T-cell (primary cell): ENCODE results near the gene SPEF1. TPM values are rescaled to one million over a fixed set of nuclear protein-coding genes. Genes with fewer than 3 reads are reported as not detected.
A peak's percentile ranks its signal among the peaks of the same experiment; 100 is the strongest.

Experiments
- ATAC-seq, 4 experiments: fragments of 200-7000 bp in 3 of 4; fragments of 150-1000 bp in 1 of 4; cut with Tn5 transposase; replicated peaks in 1 of 4; 1 replicate in 3 of 4; 2 replicates in 1 of 4; pipeline ENCODE4 v1.10.0; 2021; ENCODE audit warnings: moderate library complexity in 3 of 4, mild to moderate bottlenecking in 2 of 4, moderate number of reproducible peaks in 1 of 4
- CTCF ChIA-PET, 2 donors: fragments of 300-600 bp; sonication (Branson Sonifier 250); formaldehyde crosslinking; loops; one replicate each; lab custom pipeline; 2022; ENCODE audit warnings: antibody characterized with exemption in 2 of 2; lab: Charles Lee
- POLR2A ChIA-PET, 2 donors: fragments of 300-600 bp; sonication (Branson Sonifier 250); formaldehyde crosslinking; loops; one replicate each; lab custom pipeline; 2022; ENCODE audit warnings: antibody characterized with exemption in 2 of 2; lab: Charles Lee
- DNase-seq, 35 experiments: peaks; one replicate each; pipeline versions ENCODE4 v3.0.0 to v3.0.0-alpha.2; 2013 to 2023
- H3K27ac ChIP-seq: one replicate; pipeline ENCODE4 v1.5.1; 2013; ENCODE audit warnings: low read length
- H3K27me3 ChIP-seq, 2 experiments: replicated peaks in 1 of 2; 1 replicate in 1 of 2; 2 replicates in 1 of 2; pipeline versions ENCODE4 v1.6.1 to v1.7.0; 2013; ENCODE audit warnings: low read length in 1 of 2, mixed read lengths in 1 of 2; ENCODE audit not compliant: control insufficient read depth in 2 of 2, insufficient read depth in 2 of 2; ENCODE audit errors: extremely low read depth in 1 of 2
- H3K36me3 ChIP-seq, 2 donors: 1 replicate in 1 of 2; 2 replicates in 1 of 2; pipeline versions ENCODE4 v1.6.1 to v1.7.0; 2013; ENCODE audit warnings: low read length in 1 of 2; ENCODE audit not compliant: control insufficient read depth in 2 of 2, insufficient read depth in 1 of 2; ENCODE audit errors: extremely low read depth in 1 of 2
- H3K4me1 ChIP-seq, 2 experiments: 1 replicate in 1 of 2; 2 replicates in 1 of 2; pipeline versions ENCODE4 v1.6.1 to v1.7.0; 2013; ENCODE audit warnings: low read length in 2 of 2, mixed read lengths in 1 of 2; ENCODE audit not compliant: insufficient read depth in 2 of 2, control insufficient read depth in 1 of 2; ENCODE audit errors: extremely low read depth in 1 of 2
- H3K4me3 ChIP-seq, 2 donors: 1 replicate in 1 of 2; 2 replicates in 1 of 2; pipeline versions ENCODE4 v1.5.1 to v1.7.0; 2013; ENCODE audit warnings: mild to moderate bottlenecking in 2 of 2, low read length in 1 of 2, moderate library complexity in 1 of 2; ENCODE audit not compliant: control insufficient read depth in 1 of 2; ENCODE audit errors: extremely low read depth in 1 of 2
- H3K9me3 ChIP-seq: 2 replicates; pipeline ENCODE4 v1.7.0; 2013
- H3K27ac Mint-ChIP-seq, 2 donors: one replicate each; pipeline ENCODE4 v1.8.0; 2020 to 2021; ENCODE audit warnings: mild to moderate bottlenecking in 2 of 2, mixed read lengths in 2 of 2
- H3K27me3 Mint-ChIP-seq, 2 donors: one replicate each; pipeline ENCODE4 v1.8.0; 2021 to 2022; ENCODE audit warnings: mixed read lengths in 2 of 2
- H3K36me3 Mint-ChIP-seq: one replicate; pipeline ENCODE4 v1.8.0; 2021; ENCODE audit warnings: mixed read lengths
- H3K4me1 Mint-ChIP-seq, 3 donors: one replicate each; pipeline ENCODE4 v1.8.0; 2020 to 2022; ENCODE audit warnings: mixed read lengths in 3 of 3, mild to moderate bottlenecking in 1 of 3
- H3K4me3 Mint-ChIP-seq, 3 donors: one replicate each; pipeline ENCODE4 v1.8.0; 2020 to 2022; ENCODE audit warnings: mild to moderate bottlenecking in 3 of 3, mixed read lengths in 3 of 3, moderate library complexity in 3 of 3
- H3K9me3 Mint-ChIP-seq, 3 donors: one replicate each; pipeline ENCODE4 v1.8.0; 2020 to 2022; ENCODE audit warnings: mixed read lengths in 3 of 3
- WGBS: methylation state at CpG from one replicate; pipeline ENCODE4 v1.1.5; 2013; ENCODE audit warnings: missing lambda C conversion rate; ENCODE audit not compliant: insufficient coverage; 5-methylcytosine and 5-hydroxymethylcytosine counted together
- total RNA-seq, 35 experiments: library from RNA in 6 of 35; stranded (reverse) in 6 of 35; fragments of 120-200 nt in 1 of 35; gene quantifications; one replicate each; pipeline versions ENCODE4 v1.2.1 to v1.2.4 and lab custom pipeline; 2013 to 2026

The SPEF1 gene
- total RNA-seq, 5 donors from 2014 or later (not counting 1 experiment from before 2014, with no cell fraction given): 0.16 TPM; not detected in 4

DNA sequence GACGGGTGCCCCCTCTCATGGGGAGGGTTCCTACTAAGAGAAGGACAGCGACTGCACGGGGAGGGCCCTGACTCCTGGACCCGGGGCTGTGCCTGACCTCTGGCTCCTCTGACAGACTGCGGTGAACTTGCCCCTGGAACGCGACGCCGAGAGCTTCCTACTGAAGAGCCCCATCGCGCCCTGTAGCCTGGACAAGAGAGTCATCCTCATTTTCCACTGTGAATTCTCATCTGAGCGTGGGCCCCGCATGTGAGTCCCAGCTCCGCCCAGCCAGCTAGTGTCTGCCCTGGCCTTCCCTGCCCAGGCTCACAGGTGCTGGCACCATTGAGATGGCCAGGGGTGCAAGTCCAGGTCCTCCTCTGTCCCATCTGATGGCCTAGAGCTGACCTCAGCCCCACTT, 22.0 kb upstream of the SPEF1 start:
- Histone ChIP-seq H3K4me3 (no peak overlapping the region), H3K27me3 (no peaks in the 10 kb centered on the region), H3K36me3 (peaks cover 33 to 77% of the 10 kb centered on the region in 2 donors), H3K9me3 (no peaks in the 10 kb centered on the region), H3K27ac (peak overlapping the region; percentile 78), H3K4me1 (peaks cover 34 to 95% of the 10 kb centered on the region in 2 experiments)
- peaks cover 77 to 92% (median 80%) of the 10 kb centered on the region in 3 donors for H3K4me1 Mint-ChIP-seq
- peaks cover 73% of the 10 kb centered on the region for H3K36me3 Mint-ChIP-seq
- H3K9me3 Mint-ChIP-seq: no peaks in the 10 kb centered on the region
- peak overlapping the region; percentile 99 to 100 for H3K27ac Mint-ChIP-seq
- DNase-seq (no peak), ATAC-seq (no peak)
- POLR2A ChIA-PET: no interaction called here
- H3K27me3 Mint-ChIP-seq: no peaks in the 10 kb centered on the region
- 95% methylated on average over 14 of the region's 14 CpGs for WGBS
- H3K4me3 Mint-ChIP-seq: peak overlapping the region in 1 of 3 donors; percentile 62
- CTCF ChIA-PET: no interaction called here

DNA sequence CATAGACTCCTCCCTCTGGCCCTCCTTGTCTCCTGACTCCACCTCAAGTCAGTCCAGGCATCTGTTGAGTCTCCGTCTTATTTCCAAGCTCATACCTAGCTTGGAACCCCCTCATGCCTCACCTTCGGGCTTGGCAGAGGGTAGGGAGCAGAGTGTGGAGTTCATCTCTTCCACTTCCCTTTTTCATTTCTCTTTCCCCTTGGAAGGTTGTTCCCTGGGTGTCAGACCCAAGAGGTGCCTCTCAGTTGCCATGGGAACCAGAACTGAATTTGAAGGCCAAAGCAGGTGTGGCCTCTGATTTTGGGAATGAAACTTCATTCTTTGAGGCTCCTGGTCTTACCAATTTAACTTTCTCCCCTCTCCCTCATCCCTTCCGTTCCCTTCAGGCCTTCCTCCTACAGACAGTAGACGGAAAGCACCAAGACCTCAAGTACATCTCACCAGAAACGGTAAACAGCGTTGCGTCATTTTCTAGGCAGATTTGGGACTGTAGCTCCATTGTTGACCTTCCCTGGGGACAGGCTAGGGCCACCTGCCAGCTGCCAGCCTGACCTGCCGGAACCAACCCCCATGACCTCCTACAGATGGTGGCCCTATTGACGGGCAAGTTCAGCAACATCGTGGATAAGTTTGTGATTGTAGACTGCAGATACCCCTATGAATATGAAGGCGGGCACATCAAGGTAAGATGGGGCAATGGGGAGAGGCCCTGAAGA, 21.4 kb upstream of the SPEF1 start:
- 98% methylated on average over 6 of the region's 11 CpGs for WGBS
- H3K27me3 ChIP-seq: no peaks in the 10 kb centered on the region
- no peak for DNase-seq
- no peak overlapping the region for H3K4me3 ChIP-seq
- Mint-ChIP-seq H3K4me1 (peaks cover 77 to 92% (median 80%) of the 10 kb centered on the region in 3 donors), H3K4me3 (peak overlapping the region in 1 of 3 donors; percentile 62), H3K27ac (peak overlapping the region; percentile 99 to 100), H3K27me3 (no peaks in the 10 kb centered on the region), H3K36me3 (peaks cover 79% of the 10 kb centered on the region), H3K9me3 (no peaks in the 10 kb centered on the region)
- CTCF ChIA-PET: interaction anchor here in 1 of 2 donors (0.6 kb wide), 1 partner anchor 1175 kb away, joined by 3 read pairs; no protein-coding TSS in a partner anchor
- ATAC-seq: no peak
- H3K27ac ChIP-seq: peak overlapping the region; percentile 78
- peaks cover 33 to 95% of the 10 kb centered on the region in 2 experiments for H3K4me1 ChIP-seq
- POLR2A ChIA-PET: no interaction called here
- no peaks in the 10 kb centered on the region for H3K9me3 ChIP-seq
- peaks cover 36 to 79% of the 10 kb centered on the region in 2 donors for H3K36me3 ChIP-seq

DNA sequence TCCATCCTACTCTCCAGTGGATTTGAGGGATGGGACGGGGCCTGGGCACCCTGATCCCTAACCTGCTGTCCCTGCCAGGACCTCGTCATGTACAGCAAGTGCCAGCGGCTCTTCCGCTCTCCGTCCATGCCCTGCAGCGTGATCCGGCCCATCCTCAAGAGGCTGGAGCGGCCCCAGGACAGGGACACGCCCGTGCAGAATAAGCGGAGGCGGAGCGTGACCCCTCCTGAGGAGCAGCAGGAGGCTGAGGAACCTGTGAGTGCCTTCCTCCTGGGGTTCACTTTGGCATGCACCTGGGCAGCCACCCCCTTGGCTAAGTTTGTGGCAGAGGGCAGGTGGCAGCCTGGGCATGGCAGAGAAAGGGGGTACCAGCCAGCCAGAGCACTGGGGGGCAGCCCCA, 20.6 kb upstream of the SPEF1 start:
- Mint-ChIP-seq H3K27me3 (no peaks in the 10 kb centered on the region), H3K9me3 (no peaks in the 10 kb centered on the region), H3K36me3 (peaks cover 82% of the 10 kb centered on the region), H3K4me1 (peaks cover 74 to 88% (median 78%) of the 10 kb centered on the region in 3 donors), H3K27ac (peak overlapping the region; percentile 99 to 100), H3K4me3 (peak overlapping the region in 1 of 3 donors; percentile 62)
- H3K9me3 ChIP-seq: no peaks in the 10 kb centered on the region
- ATAC-seq (no peak), DNase-seq (no peak)
- peaks cover 31 to 95% of the 10 kb centered on the region in 2 experiments for H3K4me1 ChIP-seq
- H3K36me3 ChIP-seq: peaks cover 36 to 79% of the 10 kb centered on the region in 2 donors
- ChIA-PET CTCF (interaction anchor here in 1 of 2 donors (0.6 kb wide), 2 partner anchors 10 to 1176 kb away, joined by 3 read pairs; no protein-coding TSS in a partner anchor), POLR2A (no interaction called here)
- no peaks in the 10 kb centered on the region for H3K27me3 ChIP-seq
- H3K4me3 ChIP-seq: no peak overlapping the region
- WGBS: 96% methylated on average over 13 of the region's 13 CpGs
- H3K27ac ChIP-seq: peak overlapping the region; percentile 78

DNA sequence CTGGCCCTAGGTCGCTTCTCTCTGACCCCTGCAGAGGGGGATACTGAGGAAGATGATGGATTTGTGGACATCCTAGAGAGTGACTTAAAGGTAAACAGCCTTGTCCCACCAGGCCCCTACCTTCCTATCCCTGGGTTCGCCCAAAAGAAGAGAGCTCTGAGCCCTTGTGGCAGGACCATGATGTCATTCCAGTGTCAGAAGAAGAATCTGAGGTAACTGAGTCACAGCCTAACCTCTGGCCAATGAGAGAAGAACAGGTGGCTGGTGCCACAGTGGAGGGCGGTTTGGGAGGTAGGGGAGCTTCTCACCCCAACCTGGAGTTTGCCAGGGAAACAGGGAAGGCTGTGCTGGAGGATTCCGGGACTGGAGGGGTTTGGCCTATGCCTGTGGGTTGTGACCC, 20.1 kb upstream of the SPEF1 start:
- Mint-ChIP-seq H3K27me3 (no peaks in the 10 kb centered on the region), H3K36me3 (peaks cover 83% of the 10 kb centered on the region), H3K4me1 (peaks cover 70 to 85% (median 77%) of the 10 kb centered on the region in 3 donors), H3K27ac (peak overlapping the region; percentile 99 to 100), H3K4me3 (no peak overlapping the region), H3K9me3 (no peaks in the 10 kb centered on the region)
- ATAC-seq (no peak), DNase-seq (no peak)
- Histone ChIP-seq H3K27ac (peak overlapping the region; percentile 78), H3K4me3 (no peak overlapping the region), H3K9me3 (no peaks in the 10 kb centered on the region), H3K4me1 (peaks cover 31 to 93% of the 10 kb centered on the region in 2 experiments), H3K27me3 (no peaks in the 10 kb centered on the region), H3K36me3 (peaks cover 36 to 78% of the 10 kb centered on the region in 2 donors)
- POLR2A ChIA-PET: no interaction called here
- CTCF ChIA-PET: interaction anchor here in 1 of 2 donors (0.6 kb wide), 1 partner anchor 9 kb away, joined by 3 read pairs; no protein-coding TSS in a partner anchor
- 100% methylated on average over 2 of the region's 4 CpGs for WGBS

DNA sequence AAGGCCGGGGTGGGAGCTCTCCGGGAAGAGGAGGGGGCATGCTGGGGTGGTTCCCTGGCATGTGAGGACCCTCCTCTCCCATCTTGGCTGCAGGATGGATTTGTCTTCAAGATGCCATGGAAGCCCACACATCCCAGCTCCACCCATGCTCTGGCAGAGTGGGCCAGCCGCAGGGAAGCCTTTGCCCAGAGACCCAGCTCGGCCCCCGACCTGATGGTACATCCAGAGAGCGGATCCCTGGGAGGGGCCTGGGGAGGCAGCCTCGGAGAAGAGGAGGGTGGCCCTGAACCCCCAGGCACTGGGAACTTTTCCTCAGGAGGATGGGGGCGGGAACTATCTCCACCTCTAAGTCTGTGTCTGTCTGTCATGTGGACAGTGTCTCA, 19.6 kb upstream of the SPEF1 start:
- Histone ChIP-seq H3K4me1 (peaks cover 31 to 89% of the 10 kb centered on the region in 2 experiments), H3K36me3 (peaks cover 36 to 73% of the 10 kb centered on the region in 2 donors), H3K4me3 (no peak overlapping the region), H3K27ac (peak overlapping the region; percentile 78), H3K27me3 (no peaks in the 10 kb centered on the region), H3K9me3 (no peaks in the 10 kb centered on the region)
- no peak for ATAC-seq
- no peak for DNase-seq
- WGBS: 95% methylated on average over 8 of the region's 8 CpGs
- Mint-ChIP-seq H3K27ac (peak overlapping the region; percentile 99 to 100), H3K4me3 (peak overlapping the region in 1 of 3 donors; percentile 99), H3K4me1 (peaks cover 68 to 83% (median 77%) of the 10 kb centered on the region in 3 donors), H3K9me3 (no peaks in the 10 kb centered on the region), H3K27me3 (no peaks in the 10 kb centered on the region), H3K36me3 (peaks cover 79% of the 10 kb centered on the region)
- CTCF ChIA-PET: interaction anchor here in 1 of 2 donors (0.5 kb wide), 1 partner anchor 16 kb away, joined by 4 read pairs; no protein-coding TSS in a partner anchor
- POLR2A ChIA-PET: no interaction called here

DNA sequence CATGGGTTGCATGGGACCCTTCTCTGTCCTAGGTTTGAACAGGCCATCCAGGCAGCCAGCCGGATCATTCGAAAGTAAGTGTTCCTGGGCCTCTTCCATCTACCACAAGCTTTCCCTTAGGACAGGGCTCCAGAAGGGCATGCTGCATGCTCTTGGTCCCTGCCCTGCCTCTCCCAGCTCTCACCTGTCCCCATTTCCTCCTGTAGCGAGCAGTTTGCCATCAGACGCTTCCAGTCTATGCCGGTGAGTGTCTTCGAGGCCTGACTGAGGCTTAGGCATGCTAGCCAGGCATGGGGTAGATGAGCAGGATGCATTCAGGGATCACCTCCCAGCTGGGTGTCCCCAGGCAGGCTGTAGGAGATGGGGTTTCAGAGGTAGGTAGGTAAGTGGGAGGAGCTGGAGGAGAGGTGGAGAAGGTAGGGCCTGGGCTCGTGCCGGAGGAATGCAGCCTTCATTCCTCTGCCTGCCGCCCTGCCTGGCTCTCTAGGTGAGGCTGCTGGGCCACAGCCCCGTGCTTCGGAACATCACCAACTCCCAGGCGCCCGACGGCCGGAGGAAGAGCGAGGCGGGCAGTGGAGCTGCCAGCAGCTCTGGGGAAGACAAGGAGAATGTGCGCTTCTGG, 19.1 kb upstream of the SPEF1 start:
- ChIA-PET CTCF (interaction anchor here in 1 of 2 donors (0.5 kb wide), 1 partner anchor 16 kb away, joined by 4 read pairs; no protein-coding TSS in a partner anchor), POLR2A (interaction anchor here in 1 of 2 donors (0.6 kb wide), 1 partner anchor 1256 kb away, joined by 10 read pairs; no protein-coding TSS in a partner anchor)
- DNase-seq: no peak
- Mint-ChIP-seq H3K27me3 (no peaks in the 10 kb centered on the region), H3K36me3 (peaks cover 74% of the 10 kb centered on the region), H3K4me3 (peak overlapping the region; percentile 99 to 100 (median 100)), H3K9me3 (no peaks in the 10 kb centered on the region), H3K27ac (peak overlapping the region; percentile 99 to 100), H3K4me1 (peaks cover 68 to 81% (median 74%) of the 10 kb centered on the region in 3 donors)
- Histone ChIP-seq H3K27ac (peak overlapping the region; percentile 78), H3K36me3 (peaks cover 35 to 68% of the 10 kb centered on the region in 2 donors), H3K9me3 (no peaks in the 10 kb centered on the region), H3K4me1 (peaks cover 31 to 93% of the 10 kb centered on the region in 2 experiments), H3K4me3 (no peak overlapping the region), H3K27me3 (no peaks in the 10 kb centered on the region)
- no peak for ATAC-seq
- 99% methylated on average over 14 of the region's 18 CpGs for WGBS
